NCI-H187 treated with DMSO at 0.1 percent for 48 hours (cell line): Measurements from ENCODE around the gene TSC22D1.
"Not testable (repeated sequence)": the region's sequence is repeated elsewhere in the genome, so short reads cannot be mapped to it uniquely, and the experiment has no call there.

ENCODE experiments used
- DNase-seq: peaks from one replicate; lab custom pipeline; 2025; lab: John Stamatoyannopoulos, UW

The TSC22D1 gene

DNA sequence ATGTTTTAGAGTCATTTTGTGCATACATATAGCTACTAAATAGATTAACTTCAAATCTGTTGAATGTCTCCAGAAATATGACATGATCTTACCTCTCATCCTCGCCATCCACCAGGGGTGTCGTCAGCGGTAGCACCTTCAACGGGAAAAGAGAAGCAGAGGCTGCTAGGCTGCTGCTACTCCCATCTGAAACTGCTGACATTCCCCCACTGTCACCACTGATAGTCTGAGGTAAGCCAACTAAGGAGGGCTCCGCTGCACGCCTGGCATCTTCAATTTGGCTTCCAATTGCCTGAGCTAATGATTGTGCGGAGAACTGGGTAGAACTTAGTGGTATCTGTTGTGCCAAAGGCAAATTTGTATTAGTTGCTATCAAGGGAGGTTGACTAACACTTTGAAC is 3.1 kb downstream of the TSC22D1 start:
- DNase-seq = no peak

DNA sequence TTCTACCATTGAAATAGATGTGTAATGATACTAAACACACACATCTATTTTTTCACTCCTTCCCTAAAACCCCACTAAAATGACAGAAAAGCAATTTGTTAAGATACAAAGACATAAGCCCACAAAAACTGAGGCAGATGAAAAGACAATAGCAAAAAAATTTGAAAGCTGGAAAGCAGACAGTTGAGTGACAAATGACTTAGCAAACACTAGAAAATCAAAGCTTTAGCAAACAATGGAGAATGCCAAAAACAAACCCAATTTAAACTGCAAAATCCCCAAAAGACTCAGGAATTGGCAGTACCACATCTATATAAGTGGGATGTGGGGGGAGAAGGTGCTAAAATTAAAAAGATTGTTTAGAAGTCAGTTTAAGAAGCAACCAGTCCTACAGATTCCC is 9.5 kb downstream of the TSC22D1 start:
- DNase-seq = no peak

DNA sequence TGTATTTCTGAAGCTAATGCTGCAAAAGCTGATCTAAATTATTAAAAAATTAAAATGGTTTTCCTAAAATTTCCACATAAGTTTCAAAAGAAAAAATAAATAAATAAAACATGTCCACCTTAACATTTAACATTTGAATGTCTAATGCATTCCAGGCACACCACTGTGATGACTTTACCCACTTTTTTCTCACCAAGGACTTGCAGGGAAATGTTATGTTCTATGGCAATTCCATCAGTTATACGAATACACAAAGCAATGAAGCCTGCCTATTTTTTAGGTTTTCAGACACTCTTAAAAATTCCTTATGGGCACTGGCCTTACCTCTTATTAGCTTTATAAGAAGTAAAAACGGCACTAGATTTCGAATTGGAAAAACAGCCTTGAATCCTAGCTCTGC is 10.2 kb downstream of the TSC22D1 start:
- DNase-seq = no peak

DNA sequence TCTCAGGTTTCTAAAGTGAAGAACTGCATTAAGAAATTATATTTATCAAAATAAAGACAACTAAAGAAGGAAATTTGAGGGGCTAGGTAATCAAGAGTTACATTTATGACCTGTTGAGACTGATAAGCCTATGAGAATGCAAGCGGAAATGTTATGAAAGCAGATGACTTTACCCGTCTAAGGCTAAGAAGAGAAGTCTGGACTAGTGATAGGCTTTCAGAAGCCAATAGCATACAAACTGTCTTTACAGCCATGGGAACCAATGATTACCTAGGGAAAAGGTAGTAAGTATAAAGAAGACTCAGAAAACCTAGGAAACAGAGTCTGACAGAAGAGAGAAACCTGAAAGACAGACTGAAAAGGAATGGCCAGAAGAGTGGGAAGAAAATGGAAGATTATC is 11.2 kb downstream of the TSC22D1 start:
- no peak for DNase-seq

DNA sequence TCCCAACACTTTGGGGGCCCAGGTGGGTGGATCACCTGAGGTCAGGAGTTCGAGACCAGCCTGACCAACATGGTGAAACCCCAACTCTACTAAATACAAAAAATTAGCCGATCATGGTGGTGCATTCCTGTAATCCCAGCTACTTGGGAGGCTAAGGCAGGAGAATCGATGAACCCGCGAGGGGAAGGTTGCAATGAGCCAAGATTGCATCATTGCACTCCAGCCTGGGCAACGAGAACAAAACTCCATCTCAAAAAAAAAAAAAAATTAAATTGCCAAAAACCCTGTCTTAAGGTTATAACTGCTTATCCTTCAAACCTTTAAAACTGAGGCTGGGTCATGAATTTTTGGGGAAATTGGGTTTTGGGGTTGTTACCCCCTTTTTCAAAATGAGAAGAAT is 13.3 kb downstream of the TSC22D1 start:
- DNase-seq = not testable (repeated sequence)

DNA sequence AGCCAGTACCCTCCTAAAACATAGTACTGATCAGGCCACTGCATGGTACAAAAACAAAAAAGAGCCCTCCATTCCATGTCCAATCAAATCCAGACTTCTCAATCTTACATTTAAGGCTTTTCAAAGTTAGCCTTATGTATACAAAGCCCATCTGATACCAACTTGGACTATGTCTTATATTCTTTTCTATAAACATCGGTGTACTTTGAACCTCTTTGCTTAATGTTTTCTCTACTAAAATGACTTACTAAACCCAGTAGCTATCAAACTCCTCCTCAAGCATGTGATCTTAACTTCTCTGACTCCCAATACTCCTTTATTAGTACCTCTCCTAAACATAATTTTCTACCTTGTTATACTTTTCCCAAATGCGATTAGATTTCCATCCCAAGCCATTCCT is 14.8 kb downstream of the TSC22D1 start:
- DNase-seq = no peak

DNA sequence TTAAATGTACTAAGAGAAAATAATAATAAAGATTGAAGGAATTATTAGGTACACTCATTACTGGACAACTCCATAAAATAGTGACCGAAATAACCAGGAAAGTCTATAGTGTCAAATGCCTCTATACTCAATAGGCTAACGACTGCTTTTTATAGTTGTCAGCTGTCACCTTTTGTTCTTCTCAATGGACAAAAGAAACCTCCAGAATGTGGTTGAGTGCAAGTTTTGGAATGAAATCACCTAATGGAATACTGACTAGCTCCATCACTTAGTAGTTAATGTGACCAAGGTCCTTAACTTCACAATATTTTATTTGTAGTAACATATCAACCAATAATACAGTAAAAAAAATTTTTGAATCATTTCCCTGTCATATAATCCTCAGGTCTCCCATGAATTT is 18.1 kb downstream of the TSC22D1 start:
- no peak for DNase-seq

DNA sequence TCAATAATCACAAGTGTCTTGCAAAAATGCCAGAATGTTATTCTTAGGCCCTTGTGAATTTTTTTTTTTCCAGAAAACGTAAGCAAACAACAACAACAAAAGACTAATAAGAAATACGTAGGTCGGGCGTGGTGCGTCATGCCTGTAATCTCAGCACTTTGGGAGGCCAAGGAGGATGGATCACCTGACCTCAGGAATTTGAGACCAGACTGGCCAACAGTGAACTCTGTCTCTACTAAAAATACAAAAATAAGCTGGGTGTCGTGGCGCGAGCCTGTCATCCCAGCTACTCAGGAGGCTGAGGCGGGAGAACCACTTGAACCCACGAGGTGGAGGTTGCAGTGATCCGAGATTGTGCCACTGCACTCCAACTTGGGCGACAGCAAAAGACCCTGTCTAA is 20.9 kb downstream of the TSC22D1 start:
- no peak for DNase-seq

DNA sequence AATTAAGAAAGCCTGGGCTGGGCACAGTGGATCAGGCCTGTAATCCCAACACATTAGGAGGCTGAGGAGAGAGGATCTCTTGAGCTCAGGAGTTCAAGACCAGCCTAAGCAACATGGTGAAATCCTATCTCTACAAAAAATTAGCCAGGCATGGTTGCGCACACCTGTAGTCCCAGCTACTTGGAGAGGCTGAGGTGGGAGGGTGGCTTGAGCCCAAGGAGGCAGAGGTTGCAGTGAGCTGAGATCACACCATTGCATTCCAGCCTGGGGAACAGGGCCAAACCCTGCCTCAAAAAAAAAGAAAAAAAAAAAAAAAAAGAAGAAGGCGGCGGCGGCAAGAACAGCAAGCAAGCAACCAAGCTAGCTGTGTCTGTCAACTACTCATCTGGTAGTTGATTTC is 26.7 kb downstream of the TSC22D1 start:
- no peak for DNase-seq

DNA sequence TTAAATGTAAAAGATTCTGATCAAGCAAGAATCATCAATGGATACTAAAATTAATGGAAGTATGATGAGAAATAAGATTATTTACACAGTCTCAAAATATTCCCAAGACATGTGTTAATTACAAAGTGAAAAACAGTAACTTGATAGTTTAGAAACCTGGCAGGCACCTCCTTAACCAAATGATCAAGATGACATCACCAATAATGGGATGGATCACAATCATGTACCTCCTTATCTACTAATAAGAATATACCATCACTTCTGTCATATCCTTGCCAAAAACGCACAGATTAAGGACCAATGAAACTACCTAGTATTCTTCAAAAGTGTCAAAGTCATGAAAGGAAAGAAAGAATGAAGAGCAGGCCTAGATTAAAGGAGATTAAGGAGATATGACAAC is 30.0 kb downstream of the TSC22D1 start:
- DNase-seq = no peak

DNA sequence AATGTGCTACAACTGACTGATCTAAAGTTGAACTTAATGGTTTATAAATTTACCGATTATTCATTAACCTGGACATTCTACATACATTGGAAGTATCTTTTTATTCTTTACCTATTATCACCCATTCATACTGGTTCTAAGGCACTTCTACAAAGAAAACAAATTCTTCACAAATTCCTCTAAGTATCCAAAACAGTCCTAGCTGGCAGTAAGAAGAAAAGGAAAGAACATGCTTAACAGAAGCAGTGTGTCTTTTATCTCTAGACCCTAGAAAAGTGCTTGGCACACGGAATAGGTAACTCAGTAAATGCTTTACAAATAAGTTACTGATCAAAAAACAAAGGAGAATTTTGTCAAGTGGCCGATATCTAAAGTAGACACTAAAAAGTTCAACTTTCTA is 32.8 kb downstream of the TSC22D1 start:
- DNase-seq = no peak

DNA sequence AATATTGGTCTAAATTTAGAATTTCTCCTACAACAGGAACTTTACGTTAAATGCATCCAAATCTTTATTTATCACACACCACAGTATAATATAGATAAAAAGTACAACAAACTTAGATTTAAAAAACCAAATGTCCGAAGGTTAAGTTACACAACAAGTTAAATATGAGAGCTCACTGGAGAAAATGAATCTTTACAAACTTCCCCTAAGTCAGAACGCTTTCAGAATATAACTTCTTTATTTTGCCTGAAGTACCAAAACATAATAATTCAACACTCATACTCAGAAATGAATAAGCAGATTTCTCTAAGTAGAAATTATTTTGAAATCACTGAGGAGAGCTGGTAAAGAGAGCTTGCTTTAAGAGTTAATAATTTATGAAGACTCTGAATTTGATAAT is 33.8 kb downstream of the TSC22D1 start:
- no peak for DNase-seq

DNA sequence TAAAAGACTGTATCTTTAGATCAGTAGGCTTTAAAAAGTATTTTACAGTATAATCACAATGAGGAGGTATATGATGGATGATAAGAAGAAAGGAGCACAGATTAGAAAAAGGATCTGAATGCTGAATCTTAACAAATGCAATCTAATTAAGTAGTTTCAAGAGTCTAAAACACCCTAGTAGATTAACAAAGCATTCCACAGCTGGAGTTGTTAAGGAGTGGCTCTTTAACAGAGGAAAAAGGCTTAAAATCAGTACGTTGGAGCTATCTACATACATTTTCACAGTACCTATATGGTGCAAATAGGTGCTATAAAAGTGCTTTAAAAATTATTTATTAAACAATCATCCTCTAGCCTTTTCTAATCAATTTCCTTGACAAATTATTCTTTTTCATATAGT is 34.5 kb downstream of the TSC22D1 start:
- no peak for DNase-seq

DNA sequence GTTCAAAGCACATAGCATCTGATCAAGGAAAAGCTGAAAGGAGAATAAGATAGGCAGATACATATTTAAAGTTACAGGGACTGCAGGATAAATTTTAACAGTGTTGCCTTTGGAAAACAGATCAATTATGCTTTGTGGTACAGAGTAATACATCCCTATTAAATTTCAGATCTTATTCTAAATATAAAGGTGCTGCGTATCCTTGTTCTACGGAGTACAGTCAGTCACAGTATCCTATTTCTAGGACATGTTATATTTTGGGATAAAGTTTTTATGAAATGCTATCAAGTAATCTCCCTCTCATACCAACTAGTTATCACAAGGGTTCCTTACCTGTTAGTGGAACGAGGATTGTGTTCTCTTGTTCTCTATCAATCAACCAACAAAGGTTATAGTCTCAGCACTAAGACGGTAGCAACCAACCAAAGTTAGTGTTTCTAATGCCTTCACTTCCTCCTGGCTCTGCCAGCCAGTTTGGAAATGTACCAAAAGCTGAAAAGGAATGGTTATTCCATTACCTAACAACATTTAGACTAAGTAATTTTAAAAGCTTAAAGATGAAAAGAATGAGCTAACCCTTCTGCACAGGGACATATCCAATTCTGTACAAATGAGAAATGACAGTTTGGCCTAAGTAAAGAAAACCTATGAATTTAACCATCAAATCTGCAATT is 35.2 kb downstream of the TSC22D1 start:
- DNase-seq = no peak

DNA sequence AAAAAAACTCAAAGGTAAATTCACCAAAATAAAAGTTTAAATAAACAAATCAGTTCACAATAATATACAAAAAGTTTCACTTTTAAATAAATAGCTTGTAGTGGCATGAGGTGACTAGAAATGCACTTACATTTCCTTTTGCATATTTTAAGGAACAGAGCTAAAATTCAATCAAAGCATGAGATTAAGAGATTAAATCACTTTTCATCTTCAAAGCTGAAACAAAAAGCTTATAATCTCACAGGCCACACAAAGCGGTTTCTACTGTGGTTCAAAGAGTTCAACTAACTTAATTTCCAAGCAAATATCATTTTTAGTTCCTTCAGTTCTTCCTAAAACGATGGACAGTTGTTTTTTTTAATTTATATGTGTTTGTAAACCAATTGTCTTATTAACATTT is 38.9 kb downstream of the TSC22D1 start:
- no peak for DNase-seq

DNA sequence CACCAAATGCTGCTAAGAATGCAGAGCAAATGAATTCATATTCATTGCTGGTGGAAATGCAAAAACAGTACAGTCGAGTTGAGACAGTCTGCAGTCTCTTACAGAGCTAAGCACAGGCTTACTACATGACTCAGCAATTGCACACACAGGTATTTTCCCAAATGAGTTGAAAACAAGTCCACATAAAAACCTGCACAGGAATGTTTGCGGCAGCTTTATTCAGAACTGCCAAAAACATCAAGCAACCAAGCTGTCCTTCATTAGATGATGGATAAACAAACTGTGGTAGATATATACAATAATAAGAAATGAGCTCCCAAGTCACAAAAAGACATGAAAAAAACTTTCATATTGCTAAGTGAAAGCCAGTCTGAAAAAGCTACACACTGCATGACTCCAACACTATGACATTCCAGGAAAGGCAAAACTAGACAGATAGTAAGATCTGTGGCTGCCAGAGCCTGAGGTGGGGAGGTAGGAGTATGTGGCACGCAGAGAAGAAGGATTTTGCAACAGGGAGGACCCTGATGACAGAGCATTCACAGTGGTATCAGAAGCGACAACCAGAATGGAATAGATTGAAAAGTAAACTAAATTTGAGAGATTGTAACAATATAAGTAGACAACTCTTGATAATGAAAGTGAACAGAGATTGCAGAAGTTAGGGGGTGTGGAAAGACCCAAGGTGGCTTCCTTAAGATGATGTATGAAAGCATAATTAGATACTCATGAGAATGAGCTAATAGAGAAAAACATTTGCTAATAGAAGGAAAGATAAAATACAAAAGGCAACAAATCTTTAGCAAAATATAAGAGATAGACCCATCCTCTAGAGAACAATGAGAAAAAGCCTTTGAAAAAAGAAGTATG is 52.7 kb downstream of the TSC22D1 start:
- DNase-seq = no peak

DNA sequence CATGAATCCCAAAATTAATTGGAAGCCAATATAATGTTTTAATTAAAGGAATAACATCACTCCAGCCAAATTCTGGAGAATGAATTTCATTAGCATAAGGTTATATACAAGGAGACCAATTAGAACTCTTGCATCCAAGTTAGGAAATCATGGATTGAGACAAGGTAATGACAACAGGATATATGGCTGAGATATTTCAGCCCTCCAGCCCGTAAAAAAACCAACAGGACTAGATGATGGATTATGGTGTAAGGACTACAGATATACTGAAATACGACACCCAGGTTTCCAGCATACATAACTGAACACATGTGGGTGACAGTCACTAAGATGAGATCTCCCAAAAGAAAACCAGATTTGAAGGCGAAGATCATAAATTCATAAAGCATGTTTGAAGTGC is 56.5 kb downstream of the TSC22D1 start:
- DNase-seq = no peak

DNA sequence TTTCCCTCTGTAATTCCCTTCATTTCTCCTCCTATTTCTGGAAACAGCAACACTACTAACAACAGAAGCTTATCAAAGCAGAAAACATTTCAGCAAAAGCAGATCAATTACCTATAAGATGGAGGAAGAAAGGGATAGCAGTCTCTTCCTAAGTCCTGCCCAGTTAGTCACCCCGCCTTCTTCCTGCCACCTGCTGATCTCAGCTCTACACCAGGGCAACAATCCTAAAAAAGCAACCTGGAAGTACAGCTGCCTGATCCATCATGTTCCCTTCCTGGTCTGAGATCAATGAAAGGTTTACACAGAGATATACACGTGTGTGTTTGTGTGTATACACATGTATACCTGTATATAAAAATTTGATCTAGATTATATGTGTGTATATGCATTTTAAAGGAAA is 59.4 kb downstream of the TSC22D1 start:
- no peak for DNase-seq

DNA sequence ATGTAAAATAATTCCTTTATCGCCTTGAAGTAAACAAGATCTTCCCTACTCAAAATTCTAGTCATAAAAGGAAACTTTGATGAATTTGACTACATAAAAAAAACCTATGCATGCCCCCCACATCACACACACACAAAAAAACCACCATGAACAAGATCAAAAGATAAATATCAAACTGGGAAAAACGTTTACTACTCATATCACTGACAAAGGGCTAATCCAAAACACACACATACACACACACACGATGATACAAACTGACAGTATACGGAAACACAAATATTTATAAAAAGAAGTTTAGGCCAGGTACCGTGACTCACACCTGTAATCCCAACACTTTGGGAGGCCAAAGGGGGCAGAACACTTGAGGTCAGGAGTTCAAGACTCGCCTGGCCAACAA is 61.9 kb downstream of the TSC22D1 start:
- DNase-seq = no peak

DNA sequence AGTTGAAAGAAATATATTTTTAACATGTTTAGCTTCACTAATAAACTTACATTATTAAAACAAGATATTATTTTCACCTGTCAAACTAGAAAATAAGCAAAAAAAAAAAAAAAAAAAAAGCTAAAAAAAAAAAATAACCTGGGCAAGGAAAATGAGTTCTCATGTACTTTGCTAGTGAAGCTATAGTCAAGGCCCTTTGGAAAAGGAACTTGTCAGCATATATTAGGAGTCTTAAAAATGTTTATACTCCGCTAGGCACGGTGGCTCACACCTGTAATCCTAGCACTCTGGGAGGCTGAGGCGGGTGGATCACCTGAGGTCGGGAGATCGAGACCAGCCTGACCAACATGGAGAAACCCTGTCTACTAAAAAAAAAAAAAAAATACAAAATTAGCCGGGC is 66.3 kb downstream of the TSC22D1 start:
- not testable (repeated sequence) for DNase-seq

DNA sequence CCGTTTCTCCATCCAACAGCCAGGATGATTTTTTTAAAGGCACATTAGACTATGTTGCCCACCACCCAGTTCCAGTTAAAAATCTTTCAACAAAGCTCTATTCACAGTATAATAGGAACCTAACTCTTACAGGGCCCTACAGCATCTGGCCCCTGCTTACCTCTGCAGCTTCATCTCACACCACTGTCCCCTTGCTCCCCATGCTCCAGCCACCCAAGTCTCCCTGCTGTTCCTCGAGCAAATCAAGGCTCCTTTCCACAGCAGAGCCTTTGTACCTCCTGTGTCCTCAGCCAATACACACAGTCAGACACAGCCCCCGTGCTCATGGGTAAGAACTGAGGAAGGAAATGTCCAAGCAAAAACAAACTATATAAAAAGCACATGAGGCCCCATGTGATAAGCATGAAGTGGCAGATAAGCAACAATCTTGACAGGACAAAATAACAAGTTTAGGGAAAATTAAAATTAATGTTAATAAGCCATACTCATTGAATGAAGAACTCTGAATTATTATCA is 67.5 kb downstream of the TSC22D1 start:
- no peak for DNase-seq

DNA sequence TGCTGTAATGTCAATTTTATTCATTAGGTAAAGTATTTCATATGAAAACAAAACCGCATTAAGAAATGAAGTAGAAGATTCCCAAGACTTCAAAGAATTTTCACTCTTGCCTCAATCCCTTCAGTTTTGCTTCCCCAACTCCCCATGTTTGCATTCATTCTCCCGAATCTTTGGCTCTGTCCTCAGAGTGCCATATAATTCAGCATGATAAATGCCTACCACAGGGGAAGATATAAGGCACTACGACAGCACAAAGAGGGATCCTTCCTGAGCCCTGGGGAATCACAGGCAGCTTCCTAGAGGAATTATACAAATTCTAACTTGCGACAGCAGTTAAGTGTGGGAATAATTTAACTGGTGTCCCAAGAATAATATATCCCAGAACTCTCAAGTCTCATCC is 68.5 kb downstream of the TSC22D1 start:
- no peak for DNase-seq

DNA sequence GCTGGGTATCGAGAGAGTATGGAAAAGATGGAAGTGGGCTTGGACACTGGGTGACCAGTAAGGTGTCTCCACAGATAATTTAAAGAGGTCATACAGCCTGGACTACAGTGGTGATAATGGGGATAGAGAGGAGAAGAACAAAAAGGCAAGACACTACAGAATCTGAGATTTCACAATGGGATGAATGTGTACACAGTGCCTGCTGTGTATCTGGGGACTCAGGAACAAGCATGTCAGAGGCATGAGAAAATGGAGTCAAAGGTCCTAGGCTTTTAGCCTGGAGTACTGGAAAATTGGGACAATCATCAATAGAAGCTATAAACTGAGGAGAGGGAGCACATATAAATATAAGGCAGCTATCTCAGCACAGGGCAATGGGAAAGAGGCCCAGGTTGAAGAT is 69.4 kb downstream of the TSC22D1 start:
- DNase-seq = no peak

DNA sequence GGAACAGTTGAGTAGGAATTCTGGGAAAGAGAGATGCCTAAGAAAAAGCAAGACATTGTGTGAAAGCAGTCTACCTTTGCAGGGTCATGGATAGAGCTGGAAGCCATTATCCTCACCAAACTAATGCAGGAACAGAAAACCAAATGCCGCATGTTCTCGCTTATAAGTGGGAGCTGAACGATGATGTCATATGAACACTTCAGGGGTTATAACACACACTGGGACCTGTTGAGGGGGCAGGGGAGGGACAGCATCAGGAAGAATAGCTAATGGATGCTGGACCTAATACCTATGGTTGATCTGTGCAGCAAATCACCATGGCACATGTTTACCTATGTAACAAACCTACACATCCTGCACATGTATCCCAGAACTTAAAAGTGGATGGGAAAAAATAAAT is 69.9 kb downstream of the TSC22D1 start:
- DNase-seq = no peak
